GM23248 (cell line): ENCODE measurements around the gene OPRL1.
"Not testable (repeated sequence)": the region's sequence is repeated elsewhere in the genome, so short reads cannot be mapped to it uniquely, and the experiment has no call there.

ENCODE experiments used
- EZH2 ChIP-seq: fragments of 200-600 bp; sonication (generic); IDR thresholded peaks from 2 replicates; pipeline ENCODE4 v1.6.1; 2018; ENCODE audit warnings: antibody characterized with exemption, mild to moderate bottlenecking; ENCODE audit not compliant: insufficient read depth, poor library complexity, severe bottlenecking
- EZH2phosphoT487 ChIP-seq: fragments of 200-600 bp; sonication (generic); IDR thresholded peaks from 2 replicates; pipeline ENCODE4 v1.6.1; 2018; ENCODE audit warnings: antibody characterized with exemption, moderate library complexity, mild to moderate bottlenecking, low read depth; ENCODE audit not compliant: insufficient read depth

GRCh38 chr20:64087226-64087825 lies 7.4 kb downstream of the OPRL1 start:
- not testable (repeated sequence) for TF ChIP-seq EZH2phosphoT487, EZH2
